GM21619 (cell line): Measurements from ENCODE around the gene CATSPER1.

ENCODE experiments used
- ATAC-seq: cut with Tn5 transposase; IDR thresholded peaks from one replicate; pipeline ENCODE4 v1.9.1; 2021; ENCODE audit not compliant: unreplicated experiment

Gene CATSPER1

DNA sequence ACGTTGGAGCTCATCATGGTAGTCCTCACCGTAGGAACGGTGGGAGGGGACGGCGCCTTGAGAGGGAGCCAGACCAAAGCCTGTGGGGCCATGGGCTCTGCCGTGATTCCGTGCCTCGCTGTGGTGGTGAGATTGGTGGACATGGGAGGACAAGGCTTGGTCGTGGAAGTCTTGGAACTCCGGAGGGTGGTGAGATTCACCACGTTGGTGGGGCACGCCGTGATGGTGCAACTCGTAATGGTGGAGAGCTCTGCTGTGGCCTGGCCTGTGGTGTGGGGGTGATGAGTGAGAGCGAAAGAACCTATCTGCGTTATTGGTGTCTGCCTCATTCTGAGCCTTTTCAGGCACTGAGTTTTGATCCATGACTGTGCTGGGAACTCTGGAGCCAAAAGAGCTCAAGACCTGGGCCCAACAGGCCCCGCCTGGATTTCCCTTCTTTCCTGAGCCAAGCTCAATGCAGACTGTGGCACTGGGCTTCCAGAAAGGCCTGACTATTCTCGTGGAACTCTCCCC lies at the start of gene CATSPER1:
Gene CATSPER1, minus strand, starts transcription at position 463 of the 513 bp plus-strand sequence. Its CDS starts 100 bp downstream, at position 363.
- no peak for ATAC-seq

DNA sequence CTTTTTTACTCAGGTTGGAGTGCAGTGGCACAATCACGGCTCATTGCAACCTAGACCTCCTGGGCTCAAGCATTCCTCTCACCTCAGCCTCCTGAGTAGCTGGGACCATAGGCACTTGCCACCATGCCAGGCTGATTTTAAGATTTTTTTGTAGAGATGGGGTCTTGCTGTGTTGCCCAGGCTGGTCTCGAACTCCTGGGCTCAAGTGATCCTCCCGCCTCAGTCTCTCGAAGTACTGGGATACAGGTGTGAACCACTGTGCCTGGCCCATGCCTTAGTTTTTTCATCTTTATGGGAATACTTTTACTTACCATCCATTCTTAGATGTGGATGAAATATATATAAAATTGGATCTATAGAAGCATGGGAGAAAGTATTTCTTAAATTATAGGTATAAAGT lies 49.0 kb upstream of the CATSPER1 start:
- no peak for ATAC-seq

- ATAC-seq, result no peak
Measured at GRCh38 chr11:66073669-66074068, 47.4 kb upstream of the CATSPER1 start.

GRCh38 chr11:66072518-66072917 lies 46.2 kb upstream of the CATSPER1 start:
- no peak for ATAC-seq

- ATAC-seq, result no peak
Measured at GRCh38 chr11:66072081-66072480, 45.8 kb upstream of the CATSPER1 start.

DNA sequence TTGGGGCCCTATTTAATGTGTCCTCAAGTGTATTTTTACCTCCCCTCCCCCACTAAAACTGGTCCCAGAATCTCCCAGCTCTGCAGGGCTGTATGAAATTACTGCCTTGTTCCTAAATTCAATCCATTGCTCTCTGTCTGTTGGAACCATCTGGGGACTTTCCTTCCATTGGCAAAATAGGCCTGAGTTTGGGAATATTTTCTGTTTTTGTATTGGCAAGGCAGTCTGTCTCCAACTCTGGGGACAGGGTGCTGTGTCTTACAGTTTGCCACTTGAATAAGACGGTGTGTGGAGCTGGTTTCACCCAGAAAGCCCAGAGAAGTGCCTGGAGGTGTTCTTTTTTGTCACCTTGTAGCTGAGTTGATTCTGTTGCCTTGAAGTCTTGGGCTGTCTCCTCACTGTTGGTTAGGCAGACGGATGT lies 45.1 kb upstream of the CATSPER1 start:
- no peak for ATAC-seq

DNA sequence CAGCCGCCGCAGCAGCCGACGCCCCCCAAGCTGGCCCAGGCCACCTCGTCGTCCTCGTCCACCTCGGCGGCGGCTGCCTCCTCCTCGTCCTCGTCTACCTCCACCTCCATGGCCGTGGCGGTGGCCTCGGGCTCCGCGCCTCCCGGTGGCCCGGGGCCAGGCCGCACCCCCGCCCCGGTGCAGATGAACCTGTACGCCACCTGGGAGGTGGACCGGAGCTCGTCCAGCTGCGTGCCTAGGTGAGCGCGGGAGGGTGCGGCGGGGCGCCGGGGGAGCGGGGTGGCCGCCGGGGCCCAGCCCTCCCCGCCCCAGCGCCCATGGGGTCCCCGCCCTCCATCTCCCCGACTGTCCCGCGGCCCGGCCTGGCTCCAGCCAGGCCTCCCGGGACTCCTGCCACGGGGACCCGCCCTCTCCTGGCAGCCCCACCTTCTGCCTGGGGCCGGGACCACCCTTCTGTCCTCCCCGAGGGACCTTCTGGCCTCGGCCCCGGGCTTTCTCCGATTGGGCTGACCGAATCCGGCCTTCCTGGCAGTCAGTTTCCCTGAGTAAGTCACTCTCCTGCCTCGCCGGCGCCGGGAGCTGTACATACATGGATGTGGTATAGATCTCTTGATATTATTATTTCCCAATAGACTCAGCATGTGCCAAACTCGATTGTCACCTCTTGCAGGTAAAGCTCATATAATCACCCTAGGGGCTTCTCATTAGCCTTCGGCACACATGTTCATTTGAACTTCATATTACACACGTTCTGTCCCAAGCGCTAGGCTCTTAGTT lies 44.5 kb upstream of the CATSPER1 start:
- peak; percentile 9 for ATAC-seq

DNA sequence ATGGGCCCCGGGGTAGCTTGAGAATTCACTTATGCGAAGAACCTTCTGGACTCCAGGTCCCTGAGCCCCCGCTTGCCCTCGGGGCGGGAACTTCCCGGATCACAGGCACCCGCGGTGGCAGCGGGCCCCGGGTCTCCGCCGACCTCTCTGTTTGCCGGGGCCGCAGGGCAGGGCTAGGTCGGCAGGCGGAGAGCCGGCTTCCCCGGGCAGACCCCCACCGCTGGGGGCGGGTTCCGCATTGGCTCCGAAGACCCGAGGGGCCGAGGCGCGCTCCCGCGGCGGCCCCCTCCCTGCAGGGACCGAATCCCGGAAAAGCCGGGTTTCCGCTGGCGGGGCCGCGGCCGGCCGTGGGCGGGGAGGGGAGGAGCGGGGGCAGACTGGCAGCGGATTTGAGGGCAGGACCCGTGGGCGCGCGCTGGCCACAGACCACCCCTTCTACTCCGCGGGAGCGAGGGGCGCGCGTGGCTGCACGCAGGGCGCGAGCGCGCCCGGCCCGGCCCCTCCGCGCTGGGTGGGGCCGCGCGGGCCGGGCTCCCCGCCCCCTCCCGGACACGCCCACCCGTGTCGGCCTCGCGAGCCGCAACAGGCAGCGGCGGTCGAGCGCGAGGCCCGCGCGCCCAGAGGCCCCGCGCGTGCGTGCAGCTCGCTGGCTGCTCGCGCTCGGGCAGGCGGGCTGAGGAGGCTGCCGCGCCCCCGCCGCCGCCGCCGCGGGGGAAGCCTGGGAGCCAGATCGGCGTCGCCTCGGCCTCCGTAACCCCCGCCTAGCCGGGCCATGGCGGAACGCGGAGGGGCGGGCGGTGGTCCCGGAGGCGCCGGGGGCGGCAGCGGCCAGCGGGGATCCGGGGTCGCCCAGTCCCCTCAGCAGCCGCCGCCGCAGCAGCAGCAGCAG lies 43.7 kb upstream of the CATSPER1 start, which contains the start of gene PACS1:
Gene PACS1, plus strand, starts transcription at position 558 of the 889 bp plus-strand sequence. Its CDS starts 215 bp downstream, at position 773.
- peak; percentile 41 for ATAC-seq

- no peak for ATAC-seq
Measured at GRCh38 chr11:66068923-66069714, 42.8 kb upstream of the CATSPER1 start.

- no peak for ATAC-seq
Measured at GRCh38 chr11:66068154-66068821, 42.0 kb upstream of the CATSPER1 start.

GRCh38 chr11:66067640-66068039 lies 41.4 kb upstream of the CATSPER1 start:
- ATAC-seq, result no peak

- ATAC-seq, result no peak
Measured at GRCh38 chr11:66066751-66067150, 40.5 kb upstream of the CATSPER1 start.

DNA sequence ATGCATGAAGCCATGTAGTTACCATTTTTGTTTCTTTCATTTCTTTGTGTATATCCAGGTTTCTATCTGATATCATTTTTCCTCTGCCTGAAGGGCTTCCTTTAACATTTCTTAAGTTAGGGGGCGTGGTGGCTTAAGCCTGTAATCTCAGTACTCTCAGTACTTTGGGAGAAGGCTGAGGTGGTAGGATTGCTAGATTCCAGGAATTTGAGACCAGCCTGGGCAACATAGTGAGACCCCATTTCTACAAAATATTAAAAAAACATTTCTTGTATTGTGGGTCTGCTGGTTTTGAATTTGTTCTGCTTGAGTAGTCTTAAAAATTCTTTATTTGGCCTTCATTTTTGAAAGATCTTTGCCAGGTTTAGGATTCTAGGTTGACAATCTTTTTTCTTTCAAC lies 38.3 kb upstream of the CATSPER1 start:
- no peak for ATAC-seq

DNA sequence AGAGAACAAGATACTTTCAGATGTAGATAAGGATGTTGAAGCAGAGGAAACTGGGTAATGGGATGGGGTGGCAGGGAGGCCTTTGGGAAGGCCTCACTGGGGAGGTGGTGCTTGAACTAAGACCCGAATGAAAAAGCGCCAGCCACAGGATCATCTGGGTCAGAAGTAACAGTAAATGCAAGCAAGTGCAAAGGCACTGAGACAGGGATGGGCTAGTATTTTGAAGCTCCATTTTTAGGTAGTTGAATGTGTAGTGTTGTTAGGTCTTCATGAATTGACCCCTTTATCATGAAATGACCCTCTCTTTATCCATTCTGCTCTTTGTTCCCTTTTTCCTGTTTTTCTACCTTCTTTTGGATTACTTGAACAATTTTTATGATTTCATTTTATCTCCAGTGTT lies 37.6 kb upstream of the CATSPER1 start:
- no peak for ATAC-seq

DNA sequence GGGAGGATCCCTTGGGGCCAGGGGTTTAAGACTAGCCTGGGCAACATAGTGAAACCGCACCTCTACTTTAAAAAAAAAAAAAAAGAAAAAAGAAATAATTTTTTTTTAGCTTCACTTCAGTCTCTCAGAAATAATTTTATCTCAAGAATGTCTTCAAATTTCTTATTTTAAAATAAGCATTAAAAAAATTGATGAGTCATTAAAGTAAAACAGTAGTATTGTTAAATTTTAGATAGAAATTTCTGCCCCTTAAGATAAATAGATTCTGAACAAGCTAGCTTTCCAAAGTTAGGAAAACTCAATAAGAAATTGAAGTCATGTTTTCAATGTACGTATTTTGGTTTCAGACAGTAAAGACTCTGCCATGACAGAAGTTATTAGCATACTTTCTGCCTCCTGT lies 36.1 kb upstream of the CATSPER1 start:
- no peak for ATAC-seq

GRCh38 chr11:66061268-66061667 lies 35.0 kb upstream of the CATSPER1 start:
- ATAC-seq, result no peak

DNA sequence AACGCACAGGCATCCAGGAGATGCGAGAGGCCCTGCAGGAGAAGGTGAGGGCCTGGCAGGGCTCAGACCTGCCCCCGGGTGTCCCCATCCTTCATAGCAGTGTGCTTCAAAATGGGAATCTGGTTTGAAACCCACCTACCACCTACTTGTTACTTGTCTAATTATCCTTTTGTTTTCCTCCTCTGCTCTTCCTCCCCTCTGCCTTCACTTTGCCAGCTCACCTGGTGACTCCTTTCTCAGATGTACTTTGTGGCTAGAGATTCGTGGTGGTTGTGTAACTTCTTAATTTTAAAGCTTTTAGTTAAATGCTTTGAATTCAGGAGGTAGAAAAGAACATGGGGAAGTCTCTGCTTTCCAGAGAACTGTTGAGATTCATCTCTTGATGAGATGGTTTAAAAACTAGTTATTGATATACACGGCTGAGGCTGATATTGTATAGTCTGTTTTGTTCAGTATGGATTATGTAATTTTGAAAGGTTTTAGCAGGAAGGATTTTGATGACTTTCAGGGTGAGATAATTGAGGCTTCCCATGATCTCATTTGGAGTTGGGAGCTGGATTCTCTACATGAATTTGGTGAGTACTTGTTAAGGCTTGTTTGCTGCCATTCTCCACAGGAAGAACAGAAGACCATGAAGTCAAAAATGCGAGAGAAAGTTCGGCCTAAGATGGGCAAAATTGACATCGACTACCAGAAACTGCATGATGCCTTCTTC lies 33.8 kb upstream of the CATSPER1 start:
- no peak for ATAC-seq

- no peak for ATAC-seq
Measured at GRCh38 chr11:66056501-66056900, 30.2 kb upstream of the CATSPER1 start.

DNA sequence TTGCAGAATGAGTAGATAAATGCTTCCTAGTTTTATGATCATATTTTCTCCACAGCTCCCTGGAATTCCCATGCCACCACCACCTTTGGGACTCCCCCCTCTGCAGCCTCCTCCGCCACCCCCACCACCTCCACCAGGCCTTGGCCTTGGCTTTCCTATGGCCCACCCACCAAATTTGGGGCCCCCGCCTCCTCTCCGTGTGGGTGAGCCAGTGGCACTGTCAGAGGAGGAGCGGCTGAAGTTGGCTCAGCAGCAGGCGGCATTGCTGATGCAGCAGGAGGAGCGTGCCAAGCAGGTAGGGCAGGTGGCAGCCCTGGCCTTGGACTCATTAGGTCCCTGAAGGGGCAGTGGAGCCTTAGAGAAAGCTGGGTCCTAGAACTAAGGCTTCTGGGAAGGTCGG lies 28.7 kb upstream of the CATSPER1 start:
- no peak for ATAC-seq

DNA sequence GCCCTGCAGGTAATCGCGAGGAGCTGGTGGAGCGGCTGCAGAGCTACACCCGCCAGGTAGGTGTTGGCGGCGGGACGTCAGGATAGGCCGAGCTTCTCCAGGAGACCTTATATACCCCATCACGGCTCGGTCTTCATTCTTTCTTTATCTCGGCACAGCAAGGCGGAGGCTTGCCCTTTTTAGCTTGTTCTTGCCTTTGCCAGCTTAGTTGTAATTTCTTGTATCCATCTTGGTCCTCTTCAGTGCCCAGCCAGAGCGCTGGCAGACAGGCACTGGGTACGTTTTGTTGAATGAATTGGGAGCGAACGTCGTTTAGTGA lies 26.3 kb upstream of the CATSPER1 start:
- ATAC-seq, result no peak
